ENCODE data around the gene BUB3.

The BUB3 gene

GRCh38 chr10:123183724-123184123 is 29.5 kb downstream of the BUB3 start:
- no peak for TF ChIP-seq ZNF274 (IDR thresholded peaks at IDR 0.05; ENCODE audit: low read depth, low read length)
- H3K4me3 ChIP-seq (ENCODE audit: low read length), result no peak overlapping the region

- H3K4me3 ChIP-seq (ENCODE audit: low read length), result no peak overlapping the region
- no peak for TF ChIP-seq ZNF274 (IDR thresholded peaks at IDR 0.05; ENCODE audit: low read depth, low read length)
These were observed 33.6 kb downstream of the BUB3 start for GRCh38 chr10:123187781-123188180.

GRCh38 chr10:123191886-123192285 is 37.7 kb downstream of the BUB3 start:
- no peak for TF ChIP-seq ZNF274 (IDR thresholded peaks at IDR 0.05; ENCODE audit: low read depth, low read length)
- H3K4me3 ChIP-seq (ENCODE audit: low read length), result no peak overlapping the region

GRCh38 chr10:123194056-123194455 is 39.9 kb downstream of the BUB3 start:
- no peak for TF ChIP-seq ZNF274 (IDR thresholded peaks at IDR 0.05; ENCODE audit: low read depth, low read length)

DNA sequence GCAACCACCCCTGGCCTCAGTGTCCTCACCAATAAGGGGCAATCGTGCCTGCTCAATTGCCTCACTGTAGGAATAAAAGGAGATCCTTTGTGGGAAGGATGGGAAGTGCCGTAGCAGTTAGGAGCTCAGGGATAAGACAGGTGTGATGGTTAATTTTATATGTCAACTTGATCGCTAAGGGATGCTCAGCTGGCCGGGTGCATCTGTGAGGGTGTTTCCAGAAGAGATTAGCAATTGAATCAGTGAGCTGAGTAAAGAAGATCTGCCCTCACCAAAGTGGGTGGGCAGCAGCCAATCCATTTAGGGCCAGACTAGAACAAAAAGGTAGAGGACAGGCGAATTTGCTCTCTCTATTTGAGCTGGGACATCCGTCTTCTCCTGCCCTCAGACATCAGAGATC is 46.3 kb downstream of the BUB3 start:
- H3K4me3 ChIP-seq (ENCODE audit: low read length), result no peak overlapping the region
- TF ChIP-seq ZNF274 (IDR thresholded peaks at IDR 0.05; ENCODE audit: low read depth, low read length), result no peak

More at GRCh38 chr10:123194056-123194455, 39.9 kb downstream of the BUB3 start:
- no peak overlapping the region for H3K4me3 ChIP-seq (ENCODE audit: low read length)

DNA sequence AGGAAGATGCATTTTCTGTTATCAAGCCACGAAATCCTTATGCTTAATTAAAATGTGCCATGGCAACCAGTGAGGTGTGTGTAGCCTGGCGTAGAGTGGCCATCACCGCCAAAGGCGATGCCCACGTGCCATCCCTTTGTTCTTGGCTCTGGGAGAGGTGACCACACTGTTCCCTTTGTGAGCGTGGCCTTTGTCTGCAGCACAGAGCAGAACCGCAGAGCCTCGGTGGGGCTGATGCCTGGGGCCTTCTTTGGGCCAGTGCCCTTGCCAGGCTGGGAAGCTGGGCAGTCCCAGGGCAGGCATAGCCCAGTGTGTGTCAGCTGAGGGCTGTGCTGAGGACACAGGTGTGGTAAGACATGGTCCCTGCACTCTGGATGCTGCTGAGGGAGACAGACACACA is 48.3 kb downstream of the BUB3 start:
- no peak for TF ChIP-seq ZNF274 (IDR thresholded peaks at IDR 0.05; ENCODE audit: low read depth, low read length)
- no peak overlapping the region for H3K4me3 ChIP-seq (ENCODE audit: low read length)

GRCh38 chr10:123203393-123204126 is 49.4 kb downstream of the BUB3 start:
- no peak for TF ChIP-seq ZNF274 (IDR thresholded peaks at IDR 0.05; ENCODE audit: low read depth, low read length)
- H3K4me3 ChIP-seq (ENCODE audit: low read length), result no peak overlapping the region

GRCh38 chr10:123204127-123204461 is 49.9 kb downstream of the BUB3 start:
- TF ChIP-seq ZNF274 (IDR thresholded peaks at IDR 0.05; ENCODE audit: low read depth, low read length), result no peak
- H3K4me3 ChIP-seq (ENCODE audit: low read length), result no peak overlapping the region

GRCh38 chr10:123205041-123205440 is 50.8 kb downstream of the BUB3 start:
- no peak for TF ChIP-seq ZNF274 (IDR thresholded peaks at IDR 0.05; ENCODE audit: low read depth, low read length)
- no peak overlapping the region for H3K4me3 ChIP-seq (ENCODE audit: low read length)

DNA sequence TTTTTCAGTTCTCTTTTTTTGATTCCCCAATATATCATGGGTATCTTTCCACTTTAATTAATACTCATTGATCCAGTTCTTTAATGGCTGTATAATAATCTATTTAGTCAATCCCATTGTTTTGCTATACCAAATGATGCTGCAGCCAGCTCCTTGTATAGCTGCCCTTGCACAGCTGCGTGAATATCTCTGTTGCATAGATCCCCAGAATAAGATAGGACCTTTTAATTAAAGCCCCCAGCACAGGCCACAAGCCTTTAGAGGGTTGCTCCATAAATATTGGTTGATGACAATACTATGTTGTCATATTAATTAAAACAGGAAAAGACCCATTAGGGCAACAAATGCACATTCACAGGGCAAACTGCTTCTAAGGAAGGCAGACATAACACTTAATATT is 57.9 kb downstream of the BUB3 start:
- H3K4me3 ChIP-seq (ENCODE audit: low read length), result no peak overlapping the region

DNA sequence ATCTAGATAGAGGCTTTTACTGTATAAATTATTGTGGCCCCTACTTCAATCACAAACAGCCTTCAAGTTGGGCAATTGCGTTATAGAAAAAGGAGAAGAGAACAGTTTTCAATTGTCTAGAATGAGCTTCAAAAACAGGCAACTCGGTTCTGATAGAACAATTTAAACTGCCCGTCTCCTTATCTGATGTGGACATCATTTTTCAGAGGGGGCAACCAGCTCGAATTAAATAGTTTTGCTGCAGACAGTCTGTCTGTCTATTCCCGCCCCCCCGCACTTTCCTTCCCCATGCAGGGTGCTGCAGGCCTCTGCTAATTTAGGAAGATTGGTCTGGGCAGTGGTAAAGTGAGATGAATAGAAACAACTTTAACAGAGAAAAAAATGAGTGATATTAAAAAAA is 58.4 kb downstream of the BUB3 start:
- no peak overlapping the region for H3K4me3 ChIP-seq (ENCODE audit: low read length)
- TF ChIP-seq ZNF274 (IDR thresholded peaks at IDR 0.05; ENCODE audit: low read depth, low read length), result no peak

More for the DNA sequence above, 57.9 kb downstream of the BUB3 start:
- no peak for TF ChIP-seq ZNF274 (IDR thresholded peaks at IDR 0.05; ENCODE audit: low read depth, low read length)

- H3K4me3 ChIP-seq (ENCODE audit: low read length), result no peak overlapping the region
- TF ChIP-seq ZNF274 (IDR thresholded peaks at IDR 0.05; ENCODE audit: low read depth, low read length), result no peak
These were observed 59.0 kb downstream of the BUB3 start for GRCh38 chr10:123213192-123213591.
